IPS DF 19.7 (cell line): ENCODE results near the gene IL4R.
"Not testable (repeated sequence)": the region's sequence is repeated elsewhere in the genome, so short reads cannot be mapped to it uniquely, and the experiment has no call there.

Source experiments
- DNase-seq: peaks from one replicate; pipeline ENCODE4 v3.0.0-alpha.2; 2013; ENCODE audit warnings: low read depth, low spot score

The IL4R gene

DNA sequence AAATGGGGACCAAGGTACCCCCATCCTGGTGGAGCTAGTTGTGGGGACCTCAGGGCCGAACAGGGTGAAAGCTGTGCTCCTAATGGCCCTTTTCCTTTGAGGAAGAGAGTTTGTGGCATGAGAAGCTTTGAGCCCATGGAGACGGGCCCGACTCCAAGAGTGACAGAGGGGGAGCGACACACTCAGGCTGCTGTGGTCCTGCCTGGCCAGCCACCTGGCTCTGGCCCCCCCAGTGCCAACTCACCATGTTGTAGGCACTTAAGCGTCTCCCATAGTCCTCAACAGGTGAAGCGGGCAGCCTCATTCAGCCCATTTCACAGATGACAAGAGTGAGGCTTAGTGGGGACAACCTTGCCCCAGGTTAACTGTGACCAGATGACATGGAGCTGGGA is 89.8 kb downstream of the IL4R start:
- DNase-seq, result no peak

DNA sequence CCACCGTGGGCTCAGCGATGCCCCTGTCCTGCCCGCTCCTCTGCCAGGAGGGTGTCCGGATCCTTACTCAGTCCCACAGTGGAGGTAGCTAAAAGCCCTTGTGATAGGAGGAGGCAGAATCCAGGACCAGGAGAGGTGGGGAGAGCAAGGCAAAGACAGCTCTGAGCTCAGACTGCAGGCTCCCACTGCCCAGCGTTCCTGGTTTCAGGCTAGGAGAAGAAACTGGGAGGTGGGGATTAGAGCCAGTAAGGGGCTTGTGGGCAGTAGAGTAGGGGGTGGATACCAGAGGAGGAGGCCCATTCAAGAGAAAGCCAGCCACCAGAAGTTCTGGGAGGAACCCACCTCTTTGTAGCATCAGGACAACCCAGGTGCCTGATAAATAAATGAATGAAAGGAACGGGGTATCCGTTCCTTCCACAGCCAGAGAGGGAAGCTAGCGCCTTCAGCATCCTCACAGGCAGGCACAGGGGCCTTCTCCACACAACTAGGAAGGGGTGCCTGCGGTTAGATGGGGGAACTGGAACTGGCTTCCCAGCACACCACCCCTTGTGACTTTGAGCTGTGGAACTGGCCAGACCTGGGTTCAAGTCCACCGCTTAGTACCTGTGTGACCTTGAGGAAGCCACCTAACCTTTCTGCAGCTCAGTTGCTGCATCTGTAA is 90.5 kb downstream of the IL4R start:
- DNase-seq, result no peak

DNA sequence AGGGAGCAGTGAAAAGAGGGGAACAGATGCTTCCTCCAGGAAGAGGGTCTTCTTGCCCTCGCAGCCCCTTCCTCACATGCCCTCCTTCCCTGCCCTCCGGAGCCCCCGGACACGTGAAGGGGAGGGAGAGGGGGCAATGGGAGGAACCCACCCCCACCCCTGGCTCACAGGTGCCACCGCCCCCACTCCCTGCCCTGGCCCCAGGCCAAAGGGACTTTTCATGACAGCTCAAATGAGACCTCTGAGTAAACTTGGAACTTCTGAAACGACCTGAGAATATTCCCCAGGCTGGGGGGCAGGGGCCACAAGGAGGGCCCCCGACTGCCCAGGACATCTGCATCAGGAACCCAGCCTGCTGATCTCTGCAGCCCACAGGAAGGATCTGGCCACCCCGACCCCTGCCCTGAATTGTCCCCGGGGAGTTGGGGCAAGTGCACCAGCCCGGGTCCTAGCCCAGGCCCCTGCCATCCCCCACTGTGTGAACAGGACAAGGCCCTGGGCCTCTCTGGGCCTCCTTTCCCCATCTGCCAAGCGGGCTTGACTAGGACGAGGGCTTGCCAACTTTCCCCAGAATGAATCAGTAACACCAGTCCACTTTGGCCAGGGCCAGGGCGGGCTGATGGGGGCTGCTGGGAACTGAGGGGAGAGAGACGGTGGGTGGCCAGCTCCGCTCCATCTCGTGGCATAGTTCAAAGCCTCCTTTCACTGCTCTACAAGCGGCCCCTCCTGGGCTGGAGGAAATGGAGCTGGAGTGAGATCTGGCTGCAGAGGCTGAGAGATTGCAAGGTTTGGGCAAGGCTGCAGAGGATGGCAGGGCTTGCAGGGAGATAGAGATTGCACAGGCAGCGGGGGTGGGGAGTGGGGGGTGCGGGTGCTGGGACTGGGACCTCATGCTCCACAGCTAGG is 92.0 kb downstream of the IL4R start:
- DNase-seq, result no peak

DNA sequence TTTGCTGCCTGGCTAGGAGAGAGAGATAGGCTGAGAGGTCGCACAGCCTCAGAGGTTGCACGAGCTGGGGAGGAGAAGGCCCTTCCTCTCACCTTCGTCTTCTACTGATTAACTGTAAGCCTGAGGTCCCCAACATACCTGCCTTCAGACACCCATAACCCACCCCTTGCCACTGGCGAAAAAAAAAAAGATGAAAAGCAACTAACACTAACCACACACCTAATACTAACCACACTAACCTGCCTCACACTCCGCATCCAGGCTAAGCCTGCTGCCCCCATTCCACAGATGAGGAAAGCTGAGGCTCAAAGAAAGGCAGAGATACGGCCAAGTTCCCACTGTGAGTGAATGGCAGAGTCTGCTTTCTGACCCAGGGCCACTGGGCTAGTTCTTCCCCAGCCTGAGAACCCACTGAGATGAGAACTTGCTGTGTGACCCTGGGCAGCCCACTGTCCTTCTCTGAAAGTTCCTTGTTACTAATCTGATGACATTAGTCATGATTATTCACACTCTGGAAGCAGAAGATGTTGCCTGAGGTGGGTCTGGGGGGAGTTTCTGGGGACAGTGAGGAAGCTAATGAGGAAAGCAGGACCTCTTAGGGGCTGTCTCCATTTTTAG is 92.8 kb downstream of the IL4R start:
- DNase-seq, result no peak

DNA sequence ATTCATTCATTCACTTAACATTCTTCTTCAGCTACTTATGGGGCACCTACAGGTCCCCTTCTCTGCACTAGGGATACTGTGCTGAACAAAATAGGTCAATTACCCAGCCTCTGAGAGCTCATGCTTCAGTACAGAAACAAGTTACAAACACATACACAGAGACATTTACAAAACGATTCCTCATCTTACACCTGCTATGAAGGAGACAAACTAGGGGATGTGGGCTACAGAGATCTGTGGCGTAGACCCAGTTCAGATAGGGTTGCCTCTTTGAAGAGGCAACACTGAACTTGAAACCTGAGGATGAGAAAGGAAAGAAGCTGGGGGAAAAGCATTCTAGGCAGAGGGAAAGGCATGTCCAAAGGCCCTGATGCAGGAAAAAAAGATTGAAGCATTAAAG is 93.4 kb downstream of the IL4R start:
- no peak for DNase-seq

DNA sequence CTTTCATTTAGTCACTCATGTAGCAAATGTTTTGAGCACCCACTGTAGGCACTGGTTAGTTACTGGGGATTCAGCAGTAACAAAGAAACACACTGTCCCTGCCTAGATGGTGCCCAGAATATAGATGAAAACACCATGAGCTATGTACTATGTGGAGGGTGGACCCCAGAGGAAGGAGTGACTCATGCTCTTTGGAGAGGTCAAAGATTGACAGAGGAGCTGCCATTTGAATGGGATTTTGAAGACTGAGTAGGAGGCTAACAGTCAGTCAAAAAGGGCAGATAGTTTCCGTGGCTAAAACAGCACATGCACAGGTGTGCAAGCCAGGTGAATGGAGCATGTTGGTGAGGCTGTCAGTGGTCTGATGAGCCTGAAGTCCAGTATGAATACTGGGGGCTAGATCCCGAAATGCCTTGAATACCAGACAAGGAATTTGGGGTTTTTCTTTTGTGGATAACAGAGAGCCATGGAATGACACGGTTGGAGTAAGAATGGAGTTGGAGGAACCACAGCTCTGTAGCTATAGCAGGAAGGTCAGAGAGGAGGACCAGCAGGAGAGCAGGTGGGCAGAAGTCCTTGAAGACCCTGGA is 94.3 kb downstream of the IL4R start:
- no peak for DNase-seq

DNA sequence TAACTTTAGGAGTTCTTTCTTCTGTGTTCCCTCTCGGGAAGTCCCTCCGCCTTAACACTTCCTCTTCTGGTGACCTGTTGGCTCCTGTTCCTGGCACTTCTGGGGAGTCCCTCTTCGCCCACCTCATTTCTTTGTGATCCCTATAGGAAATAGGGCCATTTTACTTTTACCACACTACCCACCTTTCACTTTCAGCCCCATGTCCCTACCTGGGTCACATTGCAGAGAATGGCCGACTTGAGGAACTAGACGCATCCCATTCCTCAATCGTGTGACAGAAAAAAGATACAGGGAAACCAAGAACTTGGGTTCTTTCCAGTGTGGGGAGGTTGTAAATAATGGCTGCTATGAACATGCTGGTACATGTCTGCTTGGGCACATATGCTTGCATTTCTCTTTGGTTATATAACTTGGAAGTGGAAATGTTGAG is 94.8 kb downstream of the IL4R start:
- DNase-seq, result no peak

DNA sequence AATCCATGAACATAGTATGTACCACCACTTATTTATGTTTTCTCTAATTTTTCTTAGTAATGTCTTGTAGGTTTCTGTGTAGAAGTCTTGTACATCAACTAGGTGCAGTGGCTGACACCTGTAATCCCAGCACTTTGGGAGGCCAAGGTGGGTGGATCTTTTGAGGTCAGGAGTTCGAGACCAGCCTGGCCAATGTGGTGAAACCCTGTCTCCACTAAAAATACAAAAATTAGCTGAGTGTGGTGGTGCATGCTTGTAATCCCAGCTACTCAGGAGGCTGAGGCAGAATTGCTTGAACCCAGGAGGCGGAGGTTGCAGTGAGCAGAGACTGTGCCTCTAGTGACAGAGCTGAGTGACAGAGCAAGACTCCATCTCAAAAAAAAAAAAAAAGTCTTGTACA is 96.2 kb downstream of the IL4R start:
- DNase-seq, result not testable (repeated sequence)

DNA sequence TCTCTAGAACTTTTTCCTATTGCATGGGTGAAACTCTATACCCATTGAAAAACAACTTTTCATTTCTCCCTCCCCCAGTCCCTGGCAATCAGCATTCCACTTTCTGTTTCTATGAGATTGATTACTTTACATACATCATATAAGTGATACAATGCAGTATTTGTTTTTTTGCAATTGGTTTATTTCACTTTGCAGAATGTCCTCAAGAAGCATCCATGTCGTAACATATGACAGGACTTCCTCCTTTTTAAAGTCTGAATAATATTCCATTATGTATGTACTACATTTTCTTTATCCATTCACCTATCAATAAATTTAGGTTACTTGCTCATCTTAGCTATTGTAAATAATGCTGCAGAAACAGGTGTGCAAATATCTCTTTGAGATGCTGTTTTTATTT is 97.0 kb downstream of the IL4R start:
- no peak for DNase-seq

DNA sequence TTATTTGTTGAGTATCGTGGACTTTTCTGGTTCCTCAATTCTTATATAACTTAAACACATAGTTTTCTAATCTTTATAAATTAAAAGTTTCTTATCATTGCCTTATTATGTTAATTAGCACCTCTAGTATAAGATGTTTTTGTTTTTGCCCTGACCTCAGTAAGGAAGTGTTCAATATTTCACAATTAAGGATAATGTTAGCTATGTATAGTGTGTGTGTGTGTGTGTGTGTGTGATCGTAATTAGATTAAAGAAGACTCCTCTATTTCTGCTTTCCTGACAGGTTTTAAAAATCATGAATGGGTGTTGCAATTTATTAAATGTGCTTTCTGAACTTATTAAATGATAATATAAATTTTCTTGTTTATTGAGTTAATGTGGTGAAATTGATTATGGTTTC is 100.2 kb downstream of the IL4R start:
- DNase-seq, result no peak
